IPS-18a (cell line): ENCODE data around the gene HIF1AN.
A peak's percentile ranks its signal among the peaks of the same experiment; 100 is the strongest.

Source experiments
- H3K27ac ChIP-seq: one replicate; pipeline ENCODE4 v1.5.1; 2013; ENCODE audit warnings: low read length
- H3K27me3 ChIP-seq: one replicate; pipeline ENCODE4 v1.6.1; 2013; ENCODE audit warnings: mild to moderate bottlenecking, low read length; ENCODE audit not compliant: control insufficient read depth, insufficient read depth
- H3K36me3 ChIP-seq: one replicate; pipeline ENCODE4 v1.6.1; 2013; ENCODE audit warnings: low read depth, low read length; ENCODE audit not compliant: control insufficient read depth
- H3K4me1 ChIP-seq: one replicate; pipeline ENCODE4 v1.6.1; 2013; ENCODE audit warnings: low read depth, low read length; ENCODE audit not compliant: control insufficient read depth
- H3K4me3 ChIP-seq: one replicate; pipeline ENCODE4 v1.5.1; 2013; ENCODE audit warnings: low read length
- H3K9ac ChIP-seq: one replicate; pipeline ENCODE4 v1.6.1; 2013; ENCODE audit warnings: mild to moderate bottlenecking, low read length, moderate library complexity
- H3K9me3 ChIP-seq: one replicate; pipeline ENCODE4 v1.6.1; 2013; ENCODE audit warnings: low read depth, low read length; ENCODE audit not compliant: control insufficient read depth

Gene HIF1AN

DNA sequence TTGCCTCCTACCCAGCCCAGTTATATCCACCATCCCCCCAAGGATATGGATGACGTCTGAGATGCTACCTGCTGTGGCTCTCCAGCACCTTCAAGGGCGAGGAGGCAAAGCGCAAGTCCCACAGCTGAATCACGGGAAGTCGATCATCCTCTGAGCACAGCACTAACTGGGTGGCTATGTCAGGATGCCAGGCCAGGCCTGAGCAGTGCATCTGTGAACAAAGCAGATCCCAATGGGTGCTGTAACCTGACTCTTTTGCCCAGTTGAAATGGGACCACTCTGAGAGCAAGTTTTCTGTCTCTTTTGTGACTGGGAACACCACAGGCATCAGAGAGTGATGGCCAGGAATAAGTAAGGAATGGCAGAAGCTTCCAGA is 28.4 kb upstream of the HIF1AN start:
- Histone ChIP-seq H3K4me1 (no peaks in the 10 kb centered on the region), H3K36me3 (no peaks in the 10 kb centered on the region), H3K9me3 (no peaks in the 10 kb centered on the region), H3K27ac (no peak overlapping the region), H3K4me3 (no peak overlapping the region), H3K27me3 (peaks cover 14% of the 10 kb centered on the region), H3K9ac (no peak overlapping the region)

DNA sequence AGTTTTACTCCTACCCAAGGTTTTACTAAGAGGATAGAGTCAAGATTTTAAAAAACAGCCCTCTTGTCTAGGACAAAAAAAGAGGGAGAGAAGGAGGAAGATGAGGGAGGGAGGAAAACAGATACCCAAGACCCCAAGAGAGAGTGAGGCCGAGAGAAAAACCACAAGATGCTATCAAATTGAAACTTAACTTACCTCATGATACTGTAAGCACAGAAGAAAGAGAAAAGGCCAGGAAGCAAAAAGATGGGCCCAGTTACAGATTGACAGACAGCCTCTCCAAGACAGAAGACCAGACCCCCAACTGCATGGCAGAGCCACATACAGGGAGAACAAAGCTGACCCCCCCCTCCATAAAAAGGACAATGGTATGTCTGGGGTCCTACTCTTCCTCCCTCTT is 27.5 kb upstream of the HIF1AN start:
- Histone ChIP-seq H3K36me3 (no peaks in the 10 kb centered on the region), H3K4me3 (no peak overlapping the region), H3K4me1 (no peaks in the 10 kb centered on the region), H3K9me3 (no peaks in the 10 kb centered on the region), H3K27me3 (peaks cover 14% of the 10 kb centered on the region), H3K9ac (no peak overlapping the region), H3K27ac (no peak overlapping the region)

DNA sequence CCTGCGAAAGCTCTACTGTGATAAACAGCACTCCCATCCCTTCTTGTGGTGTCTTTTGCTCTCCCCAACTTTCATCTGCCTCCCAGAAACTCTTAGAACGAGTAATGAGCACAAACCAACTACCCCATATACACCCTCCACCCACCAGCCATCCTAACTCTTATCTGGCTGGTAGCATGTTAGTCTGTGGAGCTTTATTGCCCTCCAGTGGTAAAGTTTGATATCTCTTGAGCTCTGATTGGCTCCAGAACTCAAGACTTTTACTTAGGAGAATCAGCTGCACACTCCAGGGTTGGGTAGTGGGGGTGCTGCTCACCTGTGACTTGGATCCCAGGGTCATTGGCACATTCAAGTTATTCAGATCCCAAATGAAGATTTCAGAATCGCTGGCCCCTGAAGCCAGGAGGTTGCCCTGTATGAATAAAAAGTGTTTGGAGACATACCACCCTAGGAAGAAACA is 27.0 kb upstream of the HIF1AN start:
- H3K4me3 ChIP-seq = no peak overlapping the region
- no peak overlapping the region for H3K9ac ChIP-seq
- H3K9me3 ChIP-seq = no peaks in the 10 kb centered on the region
- peaks cover 14% of the 10 kb centered on the region for H3K27me3 ChIP-seq
- no peaks in the 10 kb centered on the region for H3K36me3 ChIP-seq
- no peaks in the 10 kb centered on the region for H3K4me1 ChIP-seq
- no peak overlapping the region for H3K27ac ChIP-seq

DNA sequence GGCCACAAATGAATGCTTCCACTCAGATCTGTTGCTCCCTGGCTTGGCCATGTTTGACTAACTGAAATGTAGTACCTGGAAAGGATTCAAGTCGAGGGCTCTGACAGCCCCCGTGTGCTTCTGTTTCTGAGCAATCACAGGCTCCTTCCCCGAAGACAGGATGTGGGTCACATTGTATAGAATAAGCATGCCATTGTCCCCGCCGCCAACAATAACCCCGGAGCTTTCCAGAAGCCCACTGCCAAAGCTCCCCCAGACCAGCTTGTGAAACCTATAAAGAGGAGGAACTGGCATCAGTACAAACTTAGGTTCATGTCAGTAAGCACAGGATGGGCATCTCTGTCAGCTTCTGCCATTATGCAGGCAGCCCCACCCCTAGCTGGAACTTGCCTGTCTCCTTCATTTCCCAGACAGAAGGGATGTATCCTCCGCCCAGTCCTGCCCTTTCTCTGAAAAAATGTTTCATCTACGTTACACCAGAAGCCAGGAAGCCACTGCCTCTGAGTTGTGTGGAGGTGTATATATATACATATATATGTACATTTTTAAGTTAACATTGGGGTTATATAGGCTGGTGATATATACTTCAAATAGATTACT is 26.4 kb upstream of the HIF1AN start:
- H3K27ac ChIP-seq = no peak overlapping the region
- H3K4me1 ChIP-seq = no peaks in the 10 kb centered on the region
- H3K4me3 ChIP-seq = no peak overlapping the region
- H3K9ac ChIP-seq = no peak overlapping the region
- peaks cover 14% of the 10 kb centered on the region for H3K27me3 ChIP-seq
- H3K36me3 ChIP-seq = no peaks in the 10 kb centered on the region
- H3K9me3 ChIP-seq = no peaks in the 10 kb centered on the region

DNA sequence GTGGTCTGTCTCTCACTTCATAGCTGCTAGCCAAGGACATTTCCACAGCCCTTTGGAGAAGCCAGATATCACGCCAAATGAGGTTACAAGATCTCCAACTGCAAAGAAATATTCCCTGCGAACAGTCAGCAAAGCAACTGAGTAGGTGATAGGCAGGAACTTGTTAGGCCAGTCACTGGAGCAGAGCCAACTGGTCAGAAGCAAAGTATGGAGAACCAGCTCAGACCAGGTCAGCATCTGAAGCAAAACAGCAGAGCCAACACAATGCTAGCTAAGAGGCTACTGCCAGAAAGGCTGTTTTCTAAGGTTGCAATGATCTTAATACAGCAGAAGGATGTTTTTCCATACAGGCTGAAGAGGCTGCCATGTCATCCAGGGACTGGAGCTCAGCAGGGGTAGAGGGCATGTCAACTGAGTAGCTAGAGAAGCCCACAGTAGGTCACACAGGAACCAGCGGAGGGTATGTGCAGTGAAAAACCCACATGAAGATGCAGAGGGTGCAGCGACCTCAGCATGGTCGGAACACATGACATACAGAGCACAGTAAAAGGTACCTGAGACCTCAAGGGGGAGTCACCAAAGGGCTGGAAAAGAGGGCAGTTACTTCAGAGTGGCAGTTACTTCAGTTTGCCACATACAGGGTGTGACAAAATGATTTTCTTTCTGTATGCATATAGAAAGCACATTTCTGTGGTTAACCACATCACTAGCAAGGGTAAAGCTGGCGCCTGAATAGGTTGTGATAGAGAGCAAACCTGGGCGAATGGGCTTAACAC is 25.0 kb upstream of the HIF1AN start:
- H3K4me1 ChIP-seq = no peaks in the 10 kb centered on the region
- H3K4me3 ChIP-seq = no peak overlapping the region
- H3K36me3 ChIP-seq = no peaks in the 10 kb centered on the region
- no peaks in the 10 kb centered on the region for H3K9me3 ChIP-seq
- H3K27me3 ChIP-seq = peaks cover 14% of the 10 kb centered on the region
- no peak overlapping the region for H3K27ac ChIP-seq
- no peak overlapping the region for H3K9ac ChIP-seq

DNA sequence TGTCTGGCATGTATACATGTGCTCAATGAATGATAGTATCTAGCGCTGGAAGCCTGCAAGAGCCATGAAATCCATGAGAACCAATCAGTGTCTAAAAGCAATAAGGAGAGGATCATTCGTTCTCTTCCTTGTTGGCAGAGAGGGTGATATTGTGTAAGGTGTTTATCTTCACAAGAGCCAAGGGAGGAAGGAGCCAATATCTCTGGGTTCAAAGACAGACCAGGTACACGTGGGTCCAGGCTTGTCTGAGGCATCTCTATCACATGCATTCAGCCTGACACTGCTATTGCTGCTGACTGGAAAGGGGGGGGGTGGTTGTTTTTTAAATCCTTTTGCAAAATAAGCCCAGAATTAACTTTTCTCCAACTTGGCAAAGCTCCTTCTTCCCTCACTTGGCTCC is 20.1 kb upstream of the HIF1AN start:
- Histone ChIP-seq H3K9me3 (no peaks in the 10 kb centered on the region), H3K4me1 (peaks cover 4% of the 10 kb centered on the region), H3K27me3 (peaks cover 32% of the 10 kb centered on the region), H3K27ac (no peak overlapping the region), H3K9ac (no peak overlapping the region), H3K36me3 (no peaks in the 10 kb centered on the region), H3K4me3 (no peak overlapping the region)

DNA sequence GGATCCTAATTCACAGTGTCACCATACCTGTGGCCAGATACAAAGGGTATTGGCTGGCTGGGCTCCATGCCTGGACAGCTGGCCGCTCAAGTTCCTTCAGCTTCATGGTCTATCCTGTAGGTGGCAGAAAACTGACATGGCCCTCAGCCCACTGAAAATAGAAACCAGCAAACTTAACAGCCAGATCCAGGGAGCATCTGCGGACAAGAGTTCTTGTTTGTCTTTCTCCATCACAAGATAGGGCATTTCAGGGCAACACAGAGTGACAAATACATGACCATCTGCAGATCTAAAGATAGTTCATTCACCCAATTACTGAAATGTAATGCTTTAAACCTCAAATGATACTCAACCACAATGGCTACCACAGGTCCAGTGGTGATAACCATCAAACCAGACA is 18.9 kb upstream of the HIF1AN start:
- no peaks in the 10 kb centered on the region for H3K36me3 ChIP-seq
- no peak overlapping the region for H3K4me3 ChIP-seq

DNA sequence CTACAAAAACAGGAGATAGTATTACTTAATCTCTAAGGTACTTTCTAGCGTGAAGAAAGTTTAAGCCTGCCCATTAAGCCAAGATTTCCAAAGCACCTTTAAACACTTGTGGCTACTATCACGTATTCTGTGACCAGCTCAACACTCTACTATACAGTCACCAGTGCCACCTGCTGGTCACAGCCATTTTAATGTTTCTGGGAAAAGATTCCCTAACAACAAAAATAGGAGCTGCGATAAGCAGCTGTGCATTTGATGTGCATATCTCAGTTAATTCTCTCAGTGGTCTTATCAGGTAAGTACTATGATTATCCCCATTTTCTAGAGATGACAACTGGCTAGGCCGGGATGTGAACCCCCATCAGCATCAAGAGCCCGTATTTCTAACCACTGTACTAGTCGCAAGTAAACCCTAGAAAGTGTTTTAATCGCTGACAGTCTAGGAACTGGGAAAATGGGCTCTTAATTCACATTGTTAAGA is 16.9 kb upstream of the HIF1AN start:
- Histone ChIP-seq H3K36me3 (peaks cover 7% of the 10 kb centered on the region), H3K4me3 (peak overlapping the region; percentile 63), H3K27me3 (peaks cover 47% of the 10 kb centered on the region), H3K4me1 (peaks cover 4% of the 10 kb centered on the region), H3K27ac (no peak overlapping the region), H3K9ac (no peak overlapping the region), H3K9me3 (no peaks in the 10 kb centered on the region)

More for the DNA sequence above, 18.9 kb upstream of the HIF1AN start:
- Histone ChIP-seq H3K4me1 (peaks cover 4% of the 10 kb centered on the region), H3K27ac (no peak overlapping the region), H3K9ac (no peak overlapping the region), H3K27me3 (peaks cover 44% of the 10 kb centered on the region), H3K9me3 (no peaks in the 10 kb centered on the region)

DNA sequence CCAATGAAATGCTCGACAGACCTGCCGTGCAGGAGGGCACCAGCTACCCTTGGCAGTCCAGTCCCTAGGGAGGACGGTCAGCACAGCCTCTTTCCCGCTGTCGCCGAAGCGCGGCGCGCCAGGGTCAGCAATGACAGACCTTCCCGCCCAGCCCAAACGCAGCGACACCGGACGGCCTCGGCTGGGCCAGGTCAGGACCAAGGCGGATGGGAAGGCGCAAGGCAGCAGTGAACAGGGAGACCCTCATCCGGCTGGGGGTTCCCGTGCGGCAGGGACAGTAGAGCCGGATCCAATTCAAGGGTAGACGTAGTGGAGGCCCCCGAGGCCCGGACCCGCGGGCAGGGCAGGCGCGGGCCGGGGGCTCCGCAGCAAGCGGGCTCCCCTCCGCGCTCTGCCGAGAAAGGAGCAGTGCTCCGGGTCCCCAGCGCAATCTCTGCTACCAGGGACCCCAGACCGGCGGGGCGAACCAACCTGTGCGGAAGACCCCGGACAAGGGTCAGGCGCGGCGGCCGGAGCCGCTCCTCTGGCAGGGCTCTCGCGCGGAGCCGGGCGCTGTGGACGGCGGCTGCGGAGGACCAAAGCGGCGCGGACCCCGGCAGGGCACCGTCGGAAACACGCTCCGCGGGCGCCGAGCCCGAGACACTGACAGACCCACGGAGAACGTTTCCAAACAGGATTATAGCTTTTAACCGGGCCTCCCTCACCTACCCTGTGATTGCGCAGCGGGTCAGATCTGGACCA is 16.3 kb upstream of the HIF1AN start, which contains the start of gene SEC31B:
Gene SEC31B (minus strand): TSS at position 551 of the 741 bp plus-strand sequence. CDS start 2,909 bp downstream, outside the sequence.
- H3K9ac ChIP-seq = peak within 1 kb of the TSS; percentile 25
- H3K4me3 ChIP-seq = peak within 1 kb of the TSS; percentile 63
- peaks cover 12% of the 10 kb centered on the region for H3K36me3 ChIP-seq
- H3K4me1 ChIP-seq = peaks cover 4% of the 10 kb centered on the region
- peaks cover 47% of the 10 kb centered on the region for H3K27me3 ChIP-seq
- no peak within 1 kb of the TSS for H3K27ac ChIP-seq
- H3K9me3 ChIP-seq = no peaks in the 10 kb centered on the region

DNA sequence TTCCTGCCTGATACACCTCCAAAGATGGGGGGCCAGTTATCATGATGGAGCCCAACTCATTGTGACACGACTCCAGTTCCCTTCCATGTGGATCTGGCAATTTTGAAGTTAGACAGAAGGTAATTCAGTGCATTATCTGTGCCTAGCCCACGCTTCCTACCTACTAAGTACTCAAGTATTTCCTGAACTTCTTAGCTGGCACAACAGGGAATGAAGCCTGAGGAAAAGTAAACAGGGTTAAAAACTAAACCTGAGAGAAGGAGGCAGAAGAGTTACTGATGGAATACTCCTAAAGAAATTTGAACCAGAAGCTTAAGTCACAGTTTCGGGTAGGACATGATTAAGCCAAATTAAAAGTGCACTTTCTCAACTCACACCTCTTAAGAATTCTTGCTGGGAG is 14.9 kb upstream of the HIF1AN start:
- no peak overlapping the region for H3K9ac ChIP-seq
- no peak overlapping the region for H3K4me3 ChIP-seq
- H3K9me3 ChIP-seq = no peaks in the 10 kb centered on the region
- no peak overlapping the region for H3K27ac ChIP-seq
- peaks cover 4% of the 10 kb centered on the region for H3K4me1 ChIP-seq
- peaks cover 47% of the 10 kb centered on the region for H3K27me3 ChIP-seq
- H3K36me3 ChIP-seq = peaks cover 25% of the 10 kb centered on the region

DNA sequence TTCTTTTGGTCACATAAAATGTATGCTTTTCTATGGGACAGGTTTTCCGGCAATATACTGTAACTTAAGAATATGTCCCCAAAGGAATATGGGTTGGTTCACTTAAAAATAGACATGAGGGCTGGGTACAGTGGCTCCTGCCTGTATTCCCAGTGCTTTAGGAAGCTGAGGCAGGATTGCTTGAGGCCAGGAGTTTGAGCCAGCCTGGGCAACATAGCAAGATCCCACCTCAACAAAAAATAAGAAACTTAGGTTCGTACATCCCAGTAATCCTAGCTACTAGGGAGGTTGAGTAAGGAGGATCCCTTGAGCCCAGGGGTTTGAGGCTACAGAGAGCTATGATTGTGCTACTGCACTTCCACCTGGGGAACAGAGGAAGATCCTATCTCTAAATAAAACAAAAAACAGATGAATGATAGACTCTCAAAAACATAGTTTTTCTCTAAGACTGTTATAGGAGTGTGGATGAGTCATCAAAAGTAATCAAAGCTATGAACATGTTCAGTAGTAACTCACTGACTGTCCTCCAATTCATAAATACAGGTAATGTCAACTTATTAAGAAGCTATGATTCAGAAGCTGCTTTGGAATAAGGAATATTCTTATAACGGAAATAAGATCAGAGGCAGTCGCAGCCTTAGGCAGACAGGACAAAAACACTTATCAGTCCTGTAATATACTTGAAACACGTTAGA is 13.5 kb upstream of the HIF1AN start:
- no peak overlapping the region for H3K27ac ChIP-seq
- H3K9ac ChIP-seq = no peak overlapping the region
- H3K27me3 ChIP-seq = peaks cover 47% of the 10 kb centered on the region
- peaks cover 40% of the 10 kb centered on the region for H3K36me3 ChIP-seq
- H3K4me1 ChIP-seq = peaks cover 4% of the 10 kb centered on the region
- H3K9me3 ChIP-seq = no peaks in the 10 kb centered on the region
- H3K4me3 ChIP-seq = no peak overlapping the region
